ENCODE data around the gene ERI2.

The ERI2 gene

GRCh38 chr16:20806168-20807050 is at the start of gene ERI2, which contains the start of gene REXO5:
ERI2 (minus strand) TSS chr16:20806472; CDS start chr16:20806430, 42 bp downstream.
REXO5 (plus strand) TSS chr16:20806527; CDS start chr16:20806954, 427 bp downstream.
- DNase-seq (ENCODE audit: low read depth in 2 of 2): peak; percentile 60 to 64

- no peak for DNase-seq (ENCODE audit: low read depth in 2 of 2)
Observed at GRCh38 chr16:20854963-20855362, 48.7 kb upstream of the ERI2 start.

- no peak for DNase-seq (ENCODE audit: low read depth in 2 of 2)
Observed at GRCh38 chr16:20853981-20854620, 47.8 kb upstream of the ERI2 start.

- DNase-seq (ENCODE audit: low read depth in 2 of 2): no peak
Observed at GRCh38 chr16:20853143-20853542, 46.9 kb upstream of the ERI2 start.

- DNase-seq (ENCODE audit: low read depth in 2 of 2): no peak
Observed at GRCh38 chr16:20851601-20852000, 45.3 kb upstream of the ERI2 start.

- no peak for DNase-seq (ENCODE audit: low read depth in 2 of 2)
Observed at GRCh38 chr16:20850981-20851380, 44.7 kb upstream of the ERI2 start.

GRCh38 chr16:20849589-20850390 is 43.5 kb upstream of the ERI2 start:
- peak; percentile 25 to 44 for DNase-seq (ENCODE audit: low read depth in 2 of 2)

GRCh38 chr16:20847550-20847949 is 41.3 kb upstream of the ERI2 start:
- DNase-seq (ENCODE audit: low read depth in 2 of 2): no peak

GRCh38 chr16:20846551-20846950 is 40.3 kb upstream of the ERI2 start:
- no peak for DNase-seq (ENCODE audit: low read depth in 2 of 2)

GRCh38 chr16:20846030-20846429 is 39.8 kb upstream of the ERI2 start:
- no peak for DNase-seq (ENCODE audit: low read depth in 2 of 2)

GRCh38 chr16:20844588-20844987 is 38.3 kb upstream of the ERI2 start:
- DNase-seq (ENCODE audit: low read depth in 2 of 2): no peak

- no peak for DNase-seq (ENCODE audit: low read depth in 2 of 2)
Observed at GRCh38 chr16:20844054-20844453, 37.8 kb upstream of the ERI2 start.

- no peak for DNase-seq (ENCODE audit: low read depth in 2 of 2)
Observed at GRCh38 chr16:20839504-20839903, 33.2 kb upstream of the ERI2 start.

- no peak for DNase-seq (ENCODE audit: low read depth in 2 of 2)
Observed at GRCh38 chr16:20838240-20838639, 32.0 kb upstream of the ERI2 start.

- DNase-seq (ENCODE audit: low read depth in 2 of 2): no peak
Observed at GRCh38 chr16:20833086-20833485, 26.8 kb upstream of the ERI2 start.

GRCh38 chr16:20830372-20830771 is 24.1 kb upstream of the ERI2 start:
- DNase-seq (ENCODE audit: low read depth in 2 of 2): no peak

- DNase-seq (ENCODE audit: low read depth in 2 of 2): no peak
Observed at GRCh38 chr16:20829536-20829935, 23.3 kb upstream of the ERI2 start.

- no peak for DNase-seq (ENCODE audit: low read depth in 2 of 2)
Observed at GRCh38 chr16:20826039-20826566, 19.8 kb upstream of the ERI2 start.

- DNase-seq (ENCODE audit: low read depth in 2 of 2): no peak
Observed at GRCh38 chr16:20822521-20823325, 16.5 kb upstream of the ERI2 start.

- DNase-seq (ENCODE audit: low read depth in 2 of 2): no peak
Observed at GRCh38 chr16:20821682-20822081, 15.4 kb upstream of the ERI2 start.

GRCh38 chr16:20818929-20819585 is 12.8 kb upstream of the ERI2 start:
- DNase-seq (ENCODE audit: low read depth in 2 of 2): no peak
